Activated CD8-positive, alpha-beta memory T cell treated with anti-CD3 and anti-CD28 coated beads, Interleukin-2, amount 50 U/mL, for 1 hour (primary cell): ENCODE measurements around the gene IRS2.

Source experiments
- DNase-seq: peaks from one replicate; pipeline ENCODE4 v3.0.0-alpha.2; 2020; ENCODE audit errors: extremely low read depth

Gene IRS2

DNA sequence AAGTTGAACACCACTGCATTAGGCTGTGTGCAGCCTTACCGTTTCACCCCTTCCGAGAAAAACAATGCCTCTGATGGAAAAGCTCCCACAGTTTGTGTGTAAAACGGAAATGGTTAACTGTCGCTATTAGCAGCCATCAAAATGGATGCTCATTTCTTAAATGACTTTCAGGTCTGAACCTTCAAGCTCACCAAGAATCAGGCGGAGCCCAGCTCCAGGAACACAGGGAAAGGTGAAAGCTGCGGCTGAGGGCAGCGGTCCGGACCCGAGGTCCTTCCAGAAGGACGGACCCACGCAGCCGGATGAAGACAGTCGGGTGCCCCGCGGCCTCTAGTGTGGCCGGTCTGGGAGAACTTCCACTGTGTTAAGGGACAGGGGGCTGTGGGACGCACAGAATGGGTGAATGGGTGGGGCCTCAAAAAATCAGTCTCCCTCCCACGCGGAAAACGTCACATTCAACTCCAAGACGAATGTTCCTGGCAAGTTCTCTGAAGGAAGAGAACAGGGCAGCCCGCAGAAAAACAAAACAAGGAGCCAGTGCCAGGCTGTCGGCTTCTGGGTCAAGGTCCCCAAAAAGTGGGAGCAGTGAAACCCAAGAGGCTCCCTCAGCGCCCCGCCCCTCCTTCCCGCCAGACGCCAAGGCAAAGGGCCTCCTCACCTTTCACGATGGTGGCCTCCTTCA is 4.9 kb downstream of the IRS2 start:
- no peak for DNase-seq

DNA sequence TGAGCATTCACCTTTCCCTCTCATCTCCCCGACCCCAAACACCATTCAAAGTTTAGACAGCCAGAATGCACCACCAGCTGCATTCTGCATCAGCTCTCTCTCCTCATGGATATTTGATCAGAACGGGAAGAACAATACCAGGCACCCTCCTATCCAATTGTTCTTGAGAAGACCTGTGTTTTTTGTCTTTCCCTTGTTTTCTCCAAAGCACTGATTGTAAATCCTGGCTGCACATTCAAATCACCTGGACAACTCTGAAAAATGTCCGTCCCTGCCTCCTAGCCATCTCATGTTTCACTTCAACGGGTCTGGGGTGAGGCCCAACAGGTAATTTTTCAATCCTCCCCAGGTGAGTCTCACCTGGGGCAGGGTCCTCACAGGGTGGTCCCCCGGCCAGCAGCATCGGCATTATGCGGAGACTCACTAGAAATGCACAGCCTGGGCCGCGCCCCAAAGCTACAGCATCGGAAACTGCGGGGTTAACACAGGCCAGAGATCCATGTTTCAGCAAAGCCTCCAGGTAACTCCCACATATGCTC is 5.5 kb downstream of the IRS2 start:
- no peak for DNase-seq

DNA sequence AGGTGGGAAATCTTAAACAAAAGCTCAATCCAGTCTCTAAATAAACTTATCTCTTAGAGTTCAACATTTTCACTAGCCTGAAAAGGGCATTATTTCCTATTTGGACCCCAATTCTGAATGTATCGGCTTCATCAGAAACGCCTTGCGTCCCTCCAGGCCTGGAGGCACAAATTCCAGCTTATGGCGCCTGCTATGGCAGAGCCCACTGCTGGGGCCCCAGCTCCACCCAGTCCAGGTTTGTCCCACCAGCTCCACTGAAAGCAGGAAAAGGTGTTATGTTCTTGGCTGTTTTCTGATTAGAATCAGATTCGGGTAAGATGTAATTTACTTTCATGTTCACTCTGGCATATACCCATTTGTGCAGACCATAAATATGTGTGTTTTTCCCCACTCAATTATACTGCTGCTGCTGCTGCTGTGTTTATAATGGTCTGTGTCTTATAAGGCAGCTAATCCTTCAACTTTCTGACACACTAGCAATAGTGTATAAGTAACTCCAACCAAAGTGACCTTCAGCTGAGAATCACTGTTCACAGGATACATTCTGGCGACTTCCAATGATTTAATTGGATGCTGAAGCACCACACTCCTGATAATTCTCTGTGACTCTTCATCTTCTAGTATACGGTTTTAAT is 6.4 kb downstream of the IRS2 start:
- no peak for DNase-seq

DNA sequence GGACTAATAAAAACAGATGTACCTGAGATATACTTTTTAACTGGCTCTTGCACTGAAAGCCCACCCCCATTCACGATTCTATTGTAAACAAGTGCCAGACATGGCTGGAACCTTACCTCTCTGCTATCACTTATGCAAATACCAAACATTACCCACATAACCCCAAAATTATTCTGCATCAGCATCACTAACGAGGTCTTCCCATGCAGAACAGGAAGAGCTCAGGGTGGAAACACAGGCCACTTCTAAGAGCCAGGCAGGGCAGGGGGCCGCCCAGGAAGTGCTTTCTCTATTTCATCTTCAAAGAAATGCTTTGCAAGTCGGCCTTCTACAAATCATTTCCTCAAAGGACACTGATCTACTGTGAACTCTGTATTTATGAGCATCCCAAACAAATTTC is 7.3 kb downstream of the IRS2 start:
- DNase-seq = no peak

DNA sequence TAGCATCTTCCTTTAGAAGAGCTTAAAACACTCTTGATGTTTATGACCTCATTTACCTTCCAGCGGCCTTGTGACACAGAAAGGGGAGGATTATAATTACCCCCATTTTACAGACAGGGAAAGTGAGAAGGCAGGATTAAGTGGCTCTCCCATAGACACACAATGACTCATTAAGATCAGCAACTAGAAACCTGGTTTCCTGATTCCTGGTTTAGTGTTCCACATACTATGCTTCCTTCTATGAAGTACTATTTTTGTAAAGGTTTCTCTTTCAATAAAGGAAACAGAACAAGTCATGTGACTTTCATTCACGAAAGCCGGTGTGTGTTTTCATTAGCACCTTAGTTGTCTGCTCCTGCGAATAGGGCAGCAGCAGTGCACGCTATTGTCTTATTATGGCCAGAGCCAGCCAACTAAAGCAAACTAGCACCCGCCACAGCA is 8.3 kb downstream of the IRS2 start:
- no peak for DNase-seq

DNA sequence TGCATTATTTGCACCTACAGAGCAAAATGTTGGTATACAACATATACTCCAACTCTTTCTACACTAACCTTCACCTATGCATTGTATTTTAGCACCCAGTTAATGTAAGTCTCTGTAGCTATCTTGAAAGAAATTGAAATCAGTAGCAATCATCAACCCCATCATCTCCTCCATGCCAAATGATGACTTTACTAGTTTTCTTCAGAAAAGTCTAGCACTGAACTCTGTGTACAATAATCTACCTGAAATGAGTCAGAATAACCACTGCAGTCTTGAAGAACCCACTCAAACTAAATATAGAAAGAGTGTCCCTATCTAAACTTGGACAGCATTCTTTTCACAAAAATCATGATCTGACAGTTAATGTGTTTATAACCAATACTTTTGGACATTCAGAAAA is 9.8 kb downstream of the IRS2 start:
- DNase-seq = no peak

DNA sequence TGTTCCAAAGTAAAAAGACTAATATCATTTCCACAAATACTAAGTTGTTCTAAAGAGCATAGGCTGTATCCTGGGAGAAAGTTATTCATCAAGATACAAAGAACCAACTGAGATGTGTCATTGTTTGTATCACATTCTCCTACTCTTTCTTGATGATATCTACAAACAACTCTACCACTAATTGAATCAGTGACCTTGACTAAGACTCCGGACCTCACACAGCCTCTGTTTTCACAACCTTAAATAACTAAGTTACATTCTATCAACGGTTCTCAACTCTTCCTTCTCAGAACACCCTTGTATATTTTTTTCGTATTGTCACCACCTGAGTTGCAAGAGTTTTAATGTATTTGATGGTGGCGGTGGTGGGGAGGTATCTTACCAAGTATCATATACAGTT is 12.6 kb downstream of the IRS2 start:
- DNase-seq = no peak

DNA sequence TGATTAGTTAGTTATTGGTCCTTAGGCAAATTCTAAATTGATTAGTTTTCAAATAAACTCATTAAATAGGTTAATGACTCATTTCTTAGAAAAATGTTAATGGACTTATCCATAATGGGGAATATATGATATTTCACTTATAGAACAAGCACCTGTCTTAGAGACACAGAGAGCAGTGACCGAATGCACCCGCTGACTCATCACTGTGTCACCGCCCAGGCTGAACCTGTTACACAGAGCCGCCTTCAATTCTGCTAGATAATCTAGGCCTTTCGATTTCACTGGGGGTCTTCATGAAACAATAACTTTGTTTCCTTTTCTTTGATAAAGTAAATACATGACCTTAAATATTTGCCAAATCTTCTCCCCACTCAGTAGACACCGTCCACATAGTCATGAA is 13.1 kb downstream of the IRS2 start:
- DNase-seq = no peak

DNA sequence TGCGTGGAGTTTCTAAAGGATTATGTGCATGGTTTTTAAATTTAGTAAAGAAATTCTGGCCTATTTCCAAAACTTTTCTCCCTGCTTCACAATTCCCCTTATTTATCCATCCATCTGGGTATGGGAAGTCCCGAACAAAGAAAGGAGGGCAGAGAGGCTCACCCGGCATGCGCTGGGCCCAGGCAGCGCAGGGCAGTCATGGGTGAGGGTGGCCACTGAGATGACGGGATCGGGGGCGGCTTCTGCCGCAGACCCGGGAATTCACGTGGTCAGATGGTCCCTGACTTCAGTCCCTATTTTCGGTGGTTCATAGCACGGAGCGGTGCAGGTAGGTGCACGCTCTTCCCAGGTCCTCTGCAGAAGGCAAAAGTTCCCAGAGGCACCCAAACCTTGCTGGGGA is 14.5 kb downstream of the IRS2 start:
- no peak for DNase-seq

DNA sequence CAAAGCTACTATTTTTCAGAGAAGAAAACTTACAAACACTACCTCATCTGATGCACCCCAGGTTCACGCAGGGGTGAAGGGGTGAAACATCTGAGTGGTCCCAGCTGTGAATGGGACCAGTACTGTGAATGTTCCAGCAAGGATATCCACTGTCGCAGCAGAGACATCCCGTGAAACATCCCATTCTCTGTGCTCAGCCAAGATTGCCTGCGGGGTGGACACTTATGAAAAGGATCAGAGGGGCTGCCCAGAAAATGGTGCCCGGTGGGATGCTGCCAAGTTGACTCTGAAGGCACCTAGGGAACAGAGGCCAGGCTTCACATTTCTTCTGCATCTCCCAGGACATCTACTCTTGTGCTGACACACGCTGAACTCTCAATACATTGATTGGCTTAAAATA is 15.9 kb downstream of the IRS2 start:
- DNase-seq = no peak

DNA sequence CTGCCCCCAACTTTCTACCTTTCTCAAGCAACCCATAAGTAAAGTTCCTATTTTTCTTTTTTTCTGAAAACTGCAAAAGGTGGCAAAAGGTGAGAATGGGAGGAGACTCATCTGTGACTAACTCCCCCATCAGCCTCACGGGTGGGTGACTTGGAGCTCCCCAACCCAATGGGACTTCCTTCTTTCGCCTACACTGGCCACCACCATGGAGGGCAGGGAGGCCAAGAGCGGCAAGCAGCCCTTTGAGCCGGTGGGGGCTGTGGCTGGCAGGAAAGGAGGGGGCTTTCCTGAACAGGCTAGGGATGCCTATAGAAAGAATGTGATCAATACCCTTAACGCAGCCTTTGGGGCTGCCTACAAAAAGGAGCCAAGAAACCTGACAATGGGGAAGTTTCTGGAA is 16.5 kb downstream of the IRS2 start:
- DNase-seq = no peak

DNA sequence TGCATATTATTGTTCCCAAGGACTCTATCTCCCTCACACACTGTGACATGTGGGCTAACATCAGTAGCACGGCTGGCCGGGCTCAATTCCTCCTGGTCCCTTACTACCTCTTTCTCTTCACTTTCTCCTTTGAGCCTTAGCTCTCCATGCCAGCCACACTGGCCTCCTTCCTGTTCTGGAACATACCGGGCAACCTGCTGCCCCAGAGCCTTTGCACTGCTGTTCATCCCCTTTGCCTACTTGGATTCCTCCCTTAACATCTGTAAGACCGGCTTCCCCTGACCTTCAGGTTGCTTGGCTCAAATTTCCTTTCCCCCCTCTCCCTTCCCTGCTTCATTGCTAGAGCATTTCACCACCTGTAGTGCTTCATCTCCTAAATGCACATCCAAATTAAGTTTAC is 17.1 kb downstream of the IRS2 start:
- DNase-seq = no peak

DNA sequence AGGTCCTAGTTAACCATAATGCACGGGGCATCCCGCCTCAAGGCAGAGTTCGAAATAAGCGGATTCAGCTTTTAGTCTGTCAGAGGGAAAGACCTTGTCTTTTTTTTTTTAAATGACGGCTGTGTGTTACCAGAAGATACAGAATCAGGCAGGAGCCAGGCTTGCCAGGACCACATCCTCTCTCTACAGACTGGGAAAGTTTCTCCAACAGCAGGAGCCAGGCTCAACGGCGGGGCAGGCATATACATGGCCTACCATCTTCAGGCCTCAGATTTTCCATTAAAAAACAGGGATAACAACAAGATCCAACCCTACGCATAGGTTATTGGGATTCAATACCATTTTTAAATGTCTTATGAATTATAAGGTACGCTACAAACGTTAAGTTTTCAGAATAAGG is 17.8 kb downstream of the IRS2 start:
- no peak for DNase-seq

DNA sequence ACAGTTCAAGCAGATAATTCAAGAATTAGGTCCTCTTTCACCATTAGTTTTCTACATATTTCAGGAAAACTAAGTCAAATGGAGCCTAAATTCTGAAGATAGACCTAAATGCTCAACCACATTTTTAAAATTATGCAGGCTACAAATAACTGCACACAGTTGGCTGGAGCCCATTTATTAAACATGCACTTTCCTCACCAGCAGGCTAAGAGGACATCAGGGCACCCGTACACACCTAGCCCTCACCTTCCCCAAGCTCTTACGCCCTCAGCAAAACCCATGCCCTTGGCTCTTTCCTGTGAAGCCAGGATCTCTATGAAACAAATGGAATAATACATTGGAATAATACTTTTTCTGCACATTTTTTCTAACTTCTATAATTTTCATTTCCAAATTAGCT is 18.2 kb downstream of the IRS2 start:
- DNase-seq = no peak

DNA sequence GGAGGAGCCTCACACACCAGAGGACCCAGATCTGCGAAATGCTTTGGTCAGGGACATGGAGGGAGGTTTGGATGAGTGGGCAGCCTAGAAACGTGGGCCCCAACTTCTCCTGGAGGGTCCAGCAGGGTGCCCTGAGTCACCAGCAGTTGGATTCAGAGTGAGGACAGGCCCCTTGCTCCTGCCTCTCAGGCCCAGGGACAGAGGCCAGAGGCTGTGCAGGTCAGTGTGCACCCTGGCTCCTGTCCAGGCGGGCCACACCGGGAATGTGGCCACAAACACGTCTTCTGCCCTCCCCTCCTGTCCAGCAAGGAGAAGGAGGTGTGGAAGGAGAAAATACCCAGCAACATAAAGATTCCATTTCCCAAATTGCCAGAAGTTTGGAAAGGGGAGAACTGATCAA is 19.4 kb downstream of the IRS2 start:
- no peak for DNase-seq

DNA sequence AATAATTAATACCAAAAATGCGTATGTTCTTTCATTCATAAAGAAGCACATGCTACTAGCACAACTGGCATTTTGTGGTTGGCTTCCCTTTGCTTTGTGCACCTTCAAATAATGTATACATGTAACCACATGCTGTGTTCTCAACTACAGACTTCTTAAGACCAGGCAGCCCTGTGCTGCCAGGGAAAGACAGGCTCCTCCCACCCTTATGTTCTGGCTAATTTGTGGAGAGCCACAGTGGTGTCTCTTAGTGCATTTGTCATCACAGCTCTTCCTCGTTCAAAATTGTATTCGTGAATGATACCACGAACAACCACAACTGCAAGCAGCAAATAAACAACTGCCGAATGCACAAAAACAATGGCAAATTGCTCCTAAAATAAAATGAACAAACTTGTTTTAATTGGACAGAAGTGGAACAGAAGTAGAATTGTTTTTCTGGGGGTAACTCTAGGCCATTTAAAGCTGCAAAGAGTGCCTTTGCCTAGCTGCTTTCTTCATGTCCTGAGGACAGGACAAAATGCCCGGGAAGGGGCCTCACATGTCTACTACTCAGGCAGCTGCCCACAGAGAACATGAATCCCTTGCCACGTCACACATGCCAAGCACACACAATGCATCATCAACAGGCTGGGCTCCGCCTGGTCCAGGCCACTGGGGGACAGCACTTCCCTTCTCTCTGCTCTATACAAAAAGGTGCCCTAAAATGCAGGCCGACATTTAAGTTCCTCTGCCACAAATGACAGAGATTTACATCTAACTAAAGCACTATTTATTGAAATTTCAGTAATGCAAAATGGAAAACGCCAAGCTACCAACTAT is 21.7 kb downstream of the IRS2 start:
- no peak for DNase-seq

DNA sequence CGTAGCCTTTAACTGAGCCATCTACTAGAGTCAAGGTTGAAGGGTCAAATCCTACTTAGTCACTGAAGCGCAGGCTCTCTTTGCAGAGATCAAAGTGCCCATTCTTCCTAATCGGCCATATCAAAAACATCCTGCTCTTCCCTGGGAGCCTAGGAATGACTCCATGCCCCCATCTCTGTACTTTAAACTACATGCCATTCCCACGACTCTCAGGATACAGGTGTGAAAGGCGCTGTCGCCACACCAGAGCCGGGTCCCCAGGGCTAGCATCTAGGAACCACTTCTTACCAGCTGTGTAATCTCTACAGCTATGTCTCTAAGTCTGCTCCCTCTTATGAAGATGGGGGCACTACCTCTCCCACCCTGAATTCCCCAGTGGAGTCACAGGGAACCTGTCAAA is 22.3 kb downstream of the IRS2 start:
- DNase-seq = no peak

DNA sequence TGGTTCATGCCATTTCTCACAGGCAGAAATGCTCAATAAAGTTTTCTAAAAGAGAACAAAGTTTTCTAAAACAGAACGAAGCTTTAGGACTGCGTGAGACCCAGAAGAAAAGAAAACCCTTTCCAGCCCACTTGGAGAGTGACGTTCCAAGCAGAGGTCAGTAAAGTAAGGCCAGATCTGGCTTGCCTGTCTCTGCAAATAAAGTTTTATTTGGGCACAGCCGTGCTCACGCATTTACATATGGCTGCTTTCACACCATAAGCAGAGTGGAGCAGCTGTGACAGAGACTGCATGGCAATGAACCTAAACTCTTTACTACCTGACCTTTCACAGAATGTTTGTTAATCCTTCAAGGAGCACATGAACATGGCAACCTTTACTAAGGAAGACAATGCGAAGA is 23.6 kb downstream of the IRS2 start:
- no peak for DNase-seq

DNA sequence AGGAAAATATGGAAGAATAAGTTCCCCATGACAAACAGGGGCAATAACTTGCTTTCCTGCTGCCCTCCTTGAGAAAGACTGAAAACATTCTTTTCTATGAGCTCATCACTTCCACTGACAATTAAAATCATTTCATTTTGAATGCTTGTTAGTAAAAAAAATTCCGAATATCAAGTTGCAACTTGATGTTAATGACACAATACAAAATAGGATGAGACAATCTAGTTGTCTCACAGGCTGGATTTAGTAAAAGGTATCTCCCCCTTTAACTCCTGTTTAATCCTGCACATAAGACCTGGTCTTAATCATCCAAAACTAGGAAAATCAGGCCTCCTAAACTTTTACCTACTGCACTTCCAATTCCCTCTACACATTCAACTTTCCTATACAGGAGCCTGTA is 24.7 kb downstream of the IRS2 start:
- DNase-seq = no peak

DNA sequence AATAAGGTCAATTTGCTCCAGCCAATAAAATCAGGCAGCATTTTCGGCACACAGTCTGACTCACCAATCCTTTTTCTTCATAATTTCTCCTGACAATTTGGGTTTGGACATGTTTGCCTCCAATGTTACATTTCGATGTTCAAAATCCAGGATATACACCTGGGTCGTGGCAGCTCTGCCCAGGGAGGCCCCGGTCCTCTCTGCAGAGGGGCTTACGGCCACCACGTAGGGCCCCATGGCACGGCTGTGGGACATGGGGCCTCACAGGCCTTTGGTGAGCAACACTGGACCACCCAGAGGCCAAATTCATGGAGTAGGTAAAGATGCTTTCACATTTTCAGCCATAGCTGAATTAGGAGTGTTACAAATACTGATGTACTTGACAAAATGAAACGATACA is 25.4 kb downstream of the IRS2 start:
- DNase-seq = no peak

DNA sequence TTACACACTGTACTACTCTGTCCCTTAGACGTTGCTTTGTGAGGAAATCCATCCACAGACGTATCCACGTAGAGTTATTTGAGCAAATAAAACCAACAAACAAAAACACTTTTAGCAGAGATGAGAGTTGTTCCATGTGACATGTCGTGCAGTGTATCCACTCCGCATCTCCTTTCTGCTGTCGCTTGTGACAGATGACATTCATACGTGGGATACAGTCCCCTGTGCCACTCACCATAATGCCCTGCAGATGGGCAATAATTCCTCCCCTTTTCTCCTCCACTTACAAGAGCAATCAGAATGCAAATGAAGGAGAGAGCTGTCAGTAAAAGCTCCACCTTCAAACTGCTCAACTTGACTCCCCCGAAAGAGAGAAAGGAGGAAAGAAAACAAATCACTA is 26.0 kb downstream of the IRS2 start:
- no peak for DNase-seq

DNA sequence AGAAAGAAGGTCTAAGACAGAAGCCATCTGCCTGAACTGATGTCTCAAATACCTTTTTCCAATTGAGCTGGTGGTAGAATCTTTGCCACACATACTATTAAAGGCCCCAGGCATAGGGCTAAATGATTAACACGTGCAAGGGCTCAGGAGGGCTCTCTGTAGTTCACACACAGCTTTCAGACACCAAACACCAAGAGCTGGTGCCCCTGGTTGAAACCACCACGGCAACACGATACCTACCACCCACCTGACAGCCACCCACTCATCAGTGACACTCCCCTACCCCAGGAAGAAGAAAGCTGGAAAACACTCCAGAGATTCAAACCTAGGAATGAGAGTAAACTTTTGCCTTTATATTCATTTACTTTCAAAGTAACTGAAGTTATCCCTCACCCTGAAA is 26.8 kb downstream of the IRS2 start:
- no peak for DNase-seq

DNA sequence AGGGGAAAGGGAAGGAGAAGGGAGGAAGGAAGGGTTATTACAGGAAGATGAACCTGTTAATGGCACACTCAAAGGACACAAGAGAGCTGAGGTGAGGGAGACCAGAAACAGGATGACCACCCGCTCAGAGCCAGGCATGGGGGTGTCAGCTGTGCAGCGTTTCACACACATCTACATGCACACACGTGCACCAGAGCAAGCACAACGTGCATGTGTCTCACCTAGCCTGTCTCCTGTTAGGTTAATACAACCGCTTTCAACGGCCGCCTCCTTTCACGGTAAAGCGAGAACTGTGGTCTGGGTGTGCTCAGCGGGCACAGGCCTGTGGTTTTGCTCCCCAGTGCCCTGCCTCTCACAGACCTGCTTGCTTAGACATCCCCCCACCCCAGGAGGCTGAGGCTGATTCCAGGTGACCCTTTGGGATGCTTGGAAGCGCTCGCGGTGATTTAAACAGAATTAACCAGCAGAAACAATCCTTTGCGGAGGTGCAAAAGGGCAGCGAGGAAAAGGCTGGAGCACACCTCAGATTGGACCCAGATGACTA is 27.4 kb downstream of the IRS2 start:
- DNase-seq = no peak
